Panc1 (cell line): ENCODE results near the gene COMMD1. TPM values are rescaled to one million over a fixed set of nuclear protein-coding genes. Genes with fewer than 3 reads are reported as not detected.

ENCODE experiments used
- ATAC-seq: fragments of 200-7000 bp; cut with Tn5 transposase; 2 replicates; pipeline ENCODE4 v1.9.1; 2020; ENCODE audit warnings: mild to moderate bottlenecking, moderate library complexity
- BruUV-seq: library from RNA; stranded (reverse); fragments of 400-500 nt; replicated peaks from 2 replicates; lab custom pipeline; 2021; lab: Mats Ljungman, UMichigan
- CTCF ChIA-PET: fragments of 300-600 bp; sonication (Branson Sonifier 250); formaldehyde crosslinking; loops from one replicate; lab custom pipeline; 2022; ENCODE audit warnings: antibody characterized with exemption; lab: Charles Lee
- POLR2A ChIA-PET: fragments of 300-600 bp; sonication (Branson Sonifier 250); formaldehyde crosslinking; loops from one replicate; lab custom pipeline; 2022; ENCODE audit warnings: antibody characterized with exemption; lab: Charles Lee
- DNase-seq: peaks from one replicate; pipeline ENCODE4 v3.0.0-alpha.2; 2010; ENCODE audit warnings: low read depth, low spot score
- H3K27ac ChIP-seq: 2 replicates; pipeline ENCODE4 v1.5.1; 2011; ENCODE audit warnings: mild to moderate bottlenecking, low read length, inconsistent platforms
- H3K27me3 ChIP-seq: fragments of 200-500 bp; sonication (Bioruptor generic); 2 replicates; pipeline ENCODE4 v1.6.0; 2014; ENCODE audit warnings: low read length, inconsistent platforms; ENCODE audit not compliant: control insufficient read depth, insufficient read depth
- H3K36me3 ChIP-seq: fragments of 200-500 bp; sonication (Bioruptor generic); 2 replicates; pipeline ENCODE4 v1.5.1; 2014; ENCODE audit warnings: inconsistent platforms, mild to moderate bottlenecking, low read length, moderate library complexity; ENCODE audit not compliant: control insufficient read depth, insufficient read depth
- H3K4me1 ChIP-seq: 2 replicates; pipeline ENCODE4 v1.5.1; 2011; ENCODE audit warnings: inconsistent platforms, mild to moderate bottlenecking, low read length, moderate library complexity; ENCODE audit not compliant: control insufficient read depth, insufficient read depth
- H3K4me3 ChIP-seq, 2 experiments: 2 replicates each; pipeline ENCODE4 v1.5.1; 2011 to 2012; ENCODE audit warnings: low read depth in 2 of 2, low read length in 2 of 2, mild to moderate bottlenecking in 2 of 2, inconsistent platforms in 1 of 2, moderate library complexity in 1 of 2
- H3K9me3 ChIP-seq: fragments of 200-500 bp; sonication (Bioruptor generic); 2 replicates; pipeline ENCODE4 v1.5.1; 2014; ENCODE audit warnings: low read depth, mild to moderate bottlenecking, inconsistent platforms, low read length, moderate library complexity; ENCODE audit not compliant: control insufficient read depth, insufficient read depth
- POLR2AphosphoS5 ChIP-seq: IDR thresholded peaks from 2 replicates; pipeline ENCODE4 v1.6.1; 2012; ENCODE audit warnings: mild to moderate bottlenecking, low read depth, low read length, moderate library complexity
- SIN3A ChIP-seq: IDR thresholded peaks from 2 replicates; pipeline ENCODE4 v1.6.1; 2012; ENCODE audit warnings: low read depth, mild to moderate bottlenecking, low read length, moderate library complexity, borderline replicate concordance; ENCODE audit not compliant: insufficient read depth
- TCF7L2 ChIP-seq: IDR thresholded peaks from 2 replicates; pipeline ENCODE4 v1.6.1; 2011; ENCODE audit warnings: mild to moderate bottlenecking, low read depth, low read length, inconsistent platforms
- in situ Hi-C: cut with HindIII; loops from 2 replicates; pipeline ENCODE4 v1.10.0; 2016; ENCODE audit warnings: low sequenced_read_pairs, low pct_unique_long_range_greater_than_20kb
- intact Hi-C: fragments of 100-400 bp; cut with micrococcal nuclease; formaldehyde crosslinking; loops from one replicate; pipeline ENCODE4 v1.10.0; 2022; ENCODE audit not compliant: unreplicated experiment
- total RNA-seq: library from RNA; stranded (reverse); gene quantifications from one replicate; pipeline ENCODE4 v1.2.1, GENCODE V29; 2021; ENCODE audit not compliant: unreplicated experiment
- TF ChIP-seq, protein P1 (sequence below): fragments of 450-650 bp; IDR thresholded peaks from 2 replicates; pipeline ENCODE4 v1.5.1; 2017; ENCODE audit warnings: mild to moderate bottlenecking
- TF ChIP-seq, protein P2 (sequence below), 2 experiments: IDR thresholded peaks; 2 replicates each; pipeline ENCODE4 v1.6.1; 2011 to 2012; ENCODE audit warnings: low read depth in 2 of 2, control low read depth in 1 of 2, low read length in 1 of 2, mild to moderate bottlenecking in 1 of 2, moderate library complexity in 1 of 2; ENCODE audit not compliant: insufficient read depth in 1 of 2

The COMMD1 gene
- total RNA-seq, 1 experiment from 2014 or later, result 40.3 TPM

DNA sequence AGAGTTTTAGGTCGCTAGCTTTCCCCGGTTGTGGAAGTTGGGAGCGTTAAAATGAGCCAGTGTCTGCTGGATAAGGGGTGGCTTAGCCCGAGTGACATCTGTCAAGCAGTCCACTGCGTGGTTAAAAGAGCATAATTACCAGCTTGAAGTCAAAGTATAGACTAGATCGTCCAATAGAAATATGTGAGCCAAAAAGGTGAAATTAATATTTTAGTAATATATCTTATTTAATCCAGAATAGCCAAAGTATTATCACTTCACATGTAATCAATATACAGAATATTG lies 654 bp downstream of the COMMD1 start:
- peak; percentile 45; the same call in 1 of the 2 replicates for ATAC-seq
- Histone ChIP-seq H3K9me3 (no peaks in the 10 kb centered on the region), H3K27me3 (no peaks in the 10 kb centered on the region), H3K36me3 (peaks cover 4% of the 10 kb centered on the region; the same call in 1 of the 2 replicates), H3K4me1 (peaks cover 17% of the 10 kb centered on the region; the same call in 1 of the 2 replicates), H3K27ac (peak overlapping the region; percentile 94), H3K4me3 (peak overlapping the region; percentile 97 to 100)
- CTCF ChIA-PET, result no interaction called here
- in situ Hi-C loops (no loop called here), intact Hi-C loops (no loop called here)
- no peak for TF ChIP-seq TCF7L2
- TF ChIP-seq, protein P1, sequence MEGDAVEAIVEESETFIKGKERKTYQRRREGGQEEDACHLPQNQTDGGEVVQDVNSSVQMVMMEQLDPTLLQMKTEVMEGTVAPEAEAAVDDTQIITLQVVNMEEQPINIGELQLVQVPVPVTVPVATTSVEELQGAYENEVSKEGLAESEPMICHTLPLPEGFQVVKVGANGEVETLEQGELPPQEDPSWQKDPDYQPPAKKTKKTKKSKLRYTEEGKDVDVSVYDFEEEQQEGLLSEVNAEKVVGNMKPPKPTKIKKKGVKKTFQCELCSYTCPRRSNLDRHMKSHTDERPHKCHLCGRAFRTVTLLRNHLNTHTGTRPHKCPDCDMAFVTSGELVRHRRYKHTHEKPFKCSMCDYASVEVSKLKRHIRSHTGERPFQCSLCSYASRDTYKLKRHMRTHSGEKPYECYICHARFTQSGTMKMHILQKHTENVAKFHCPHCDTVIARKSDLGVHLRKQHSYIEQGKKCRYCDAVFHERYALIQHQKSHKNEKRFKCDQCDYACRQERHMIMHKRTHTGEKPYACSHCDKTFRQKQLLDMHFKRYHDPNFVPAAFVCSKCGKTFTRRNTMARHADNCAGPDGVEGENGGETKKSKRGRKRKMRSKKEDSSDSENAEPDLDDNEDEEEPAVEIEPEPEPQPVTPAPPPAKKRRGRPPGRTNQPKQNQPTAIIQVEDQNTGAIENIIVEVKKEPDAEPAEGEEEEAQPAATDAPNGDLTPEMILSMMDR, result no peak
- no peak for TF ChIP-seq SIN3A
- TF ChIP-seq POLR2AphosphoS5, result no peak
- TF ChIP-seq, protein P2, sequence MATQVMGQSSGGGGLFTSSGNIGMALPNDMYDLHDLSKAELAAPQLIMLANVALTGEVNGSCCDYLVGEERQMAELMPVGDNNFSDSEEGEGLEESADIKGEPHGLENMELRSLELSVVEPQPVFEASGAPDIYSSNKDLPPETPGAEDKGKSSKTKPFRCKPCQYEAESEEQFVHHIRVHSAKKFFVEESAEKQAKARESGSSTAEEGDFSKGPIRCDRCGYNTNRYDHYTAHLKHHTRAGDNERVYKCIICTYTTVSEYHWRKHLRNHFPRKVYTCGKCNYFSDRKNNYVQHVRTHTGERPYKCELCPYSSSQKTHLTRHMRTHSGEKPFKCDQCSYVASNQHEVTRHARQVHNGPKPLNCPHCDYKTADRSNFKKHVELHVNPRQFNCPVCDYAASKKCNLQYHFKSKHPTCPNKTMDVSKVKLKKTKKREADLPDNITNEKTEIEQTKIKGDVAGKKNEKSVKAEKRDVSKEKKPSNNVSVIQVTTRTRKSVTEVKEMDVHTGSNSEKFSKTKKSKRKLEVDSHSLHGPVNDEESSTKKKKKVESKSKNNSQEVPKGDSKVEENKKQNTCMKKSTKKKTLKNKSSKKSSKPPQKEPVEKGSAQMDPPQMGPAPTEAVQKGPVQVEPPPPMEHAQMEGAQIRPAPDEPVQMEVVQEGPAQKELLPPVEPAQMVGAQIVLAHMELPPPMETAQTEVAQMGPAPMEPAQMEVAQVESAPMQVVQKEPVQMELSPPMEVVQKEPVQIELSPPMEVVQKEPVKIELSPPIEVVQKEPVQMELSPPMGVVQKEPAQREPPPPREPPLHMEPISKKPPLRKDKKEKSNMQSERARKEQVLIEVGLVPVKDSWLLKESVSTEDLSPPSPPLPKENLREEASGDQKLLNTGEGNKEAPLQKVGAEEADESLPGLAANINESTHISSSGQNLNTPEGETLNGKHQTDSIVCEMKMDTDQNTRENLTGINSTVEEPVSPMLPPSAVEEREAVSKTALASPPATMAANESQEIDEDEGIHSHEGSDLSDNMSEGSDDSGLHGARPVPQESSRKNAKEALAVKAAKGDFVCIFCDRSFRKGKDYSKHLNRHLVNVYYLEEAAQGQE (IDR thresholded peaks at IDR 0.05; ENCODE audit: insufficient read depth in 1 of 2, low read depth in 2 of 2, low read length in 1 of 2), result no peak
- DNase-seq, result no peak
- BruUV-seq, result no TSS peak
- POLR2A ChIA-PET, result interaction anchor here (0.7 kb wide), 1 partner anchor 93 kb away, joined by 3 read pairs; no protein-coding TSS in a partner anchor

DNA sequence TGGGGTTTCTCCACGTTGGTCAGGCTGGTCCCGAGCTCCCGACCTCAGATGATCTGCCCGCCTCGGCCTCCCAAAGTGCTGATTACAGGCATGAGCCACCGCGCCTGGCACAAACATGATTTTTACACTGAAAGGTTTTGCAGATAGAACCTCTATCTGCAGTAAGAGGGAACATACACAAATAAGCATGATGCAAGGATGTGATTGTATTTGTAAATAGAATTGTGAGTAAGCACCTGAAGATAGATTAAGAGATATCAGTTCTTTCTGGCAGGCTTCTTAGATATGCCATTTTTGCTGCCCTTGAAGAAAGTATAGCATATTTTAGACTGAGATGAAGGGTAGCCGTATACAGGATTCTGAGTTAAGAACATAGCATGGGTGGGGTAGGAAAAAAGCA lies 3.6 kb downstream of the COMMD1 start:
- intact Hi-C loops (no loop called here), in situ Hi-C loops (no loop called here)
- Histone ChIP-seq H3K27ac (no peak overlapping the region), H3K4me1 (peaks cover 17% of the 10 kb centered on the region; the same call in 1 of the 2 replicates), H3K4me3 (no peak overlapping the region), H3K36me3 (peaks cover 4% of the 10 kb centered on the region; the same call in 1 of the 2 replicates), H3K27me3 (no peaks in the 10 kb centered on the region), H3K9me3 (no peaks in the 10 kb centered on the region)
- no TSS peak for BruUV-seq
- ATAC-seq (no peak), DNase-seq (no peak)
- TF ChIP-seq POLR2AphosphoS5 (no peak), SIN3A (no peak), TCF7L2 (no peak)
- TF ChIP-seq, protein P2 (IDR thresholded peaks at IDR 0.05; ENCODE audit: insufficient read depth in 1 of 2, low read depth in 2 of 2, low read length in 1 of 2), result no peak
- TF ChIP-seq, protein P1, result no peak
- POLR2A ChIA-PET, result no interaction called here
- CTCF ChIA-PET, result no interaction called here
